K562 (cell line): Measurements from ENCODE around the gene LHFPL5. TPM values are rescaled to one million over a fixed set of nuclear protein-coding genes. Genes with fewer than 3 reads are reported as not detected.

ENCODE experiments used
- CBX5 ChIP-seq: IDR thresholded peaks from 2 replicates; pipeline ENCODE4 v1.6.1; 2014; ENCODE audit warnings: low read depth, borderline replicate concordance
- CCNT2 ChIP-seq: IDR thresholded peaks from 2 replicates; pipeline ENCODE4 v1.6.1; 2011; ENCODE audit warnings: borderline replicate concordance, low read depth, mild to moderate bottlenecking, moderate library complexity, mixed read lengths, low read length; ENCODE audit not compliant: insufficient read length; ENCODE audit errors: extremely low read depth
- HLTF ChIP-seq: fragments of 450-650 bp; IDR thresholded peaks from 2 replicates; pipeline ENCODE4 v1.6.1; 2016
- MXI1 ChIP-seq: IDR thresholded peaks from 2 replicates; pipeline ENCODE4 v1.6.1; 2011; ENCODE audit warnings: low read depth, mild to moderate bottlenecking, improper control_type of control experiment, low read length
- RBM17 ChIP-seq: fragments of 200-400 bp; formaldehyde crosslinking; IDR thresholded peaks from 2 replicates; pipeline ENCODE4 v1.6.1; 2017; ENCODE audit warnings: low read depth, mild to moderate bottlenecking, low read length, borderline replicate concordance
- SMARCB1 ChIP-seq: IDR thresholded peaks from 2 replicates; pipeline ENCODE4 v1.6.1; 2011; ENCODE audit warnings: improper control_type of control experiment, low read depth; ENCODE audit not compliant: insufficient read length
- ZNF263 ChIP-seq: sonication (generic); formaldehyde crosslinking; IDR thresholded peaks from 2 replicates; pipeline ENCODE4 v1.8.0; 2022; ENCODE audit warnings: mild to moderate bottlenecking, missing genetic modification reagents, borderline replicate concordance
- ZNF354B ChIP-seq: fragments of 250-450 bp; sonication (Bioruptor Pico); IDR thresholded peaks from 2 replicates; pipeline ENCODE4 v1.4.0; 2020
- ZNF445 ChIP-seq: fragments of 250-450 bp; sonication (Bioruptor Pico); IDR thresholded peaks from 2 replicates; pipeline ENCODE4 v1.4.0; 2020; ENCODE audit warnings: low read depth, mild to moderate bottlenecking, moderate library complexity
- ZNF609 ChIP-seq: sonication (generic); formaldehyde crosslinking; IDR thresholded peaks from 2 replicates; pipeline ENCODE4 v1.8.1; 2023; ENCODE audit warnings: missing genetic modification reagents, mild to moderate bottlenecking, borderline replicate concordance
- polyA plus RNA-seq, 8 experiments: library from polyadenylated mRNA; depleted of rRNA in 4 of 8; stranded (reverse) in 5 of 8; unstranded in 3 of 8; fragments of >200 nt; fragmentation: Nextera tagmentation in 2 of 8; fragmentation: Illumina TruSeq in 1 of 8; extraction: Ambion mirVana in 2 of 8; extraction: Trizol in 1 of 8; gene quantifications; 2 replicates each; pipeline versions ENCODE4 v1.2.1 to v1.2.3, GENCODE V29; 2011 to 2014; ENCODE audit warnings: inconsistent platforms in 1 of 8, missing spikeins in 1 of 8
- total RNA-seq, 7 experiments: library from RNA; depleted of rRNA in 6 of 7; stranded (reverse); fragments of >200 nt in 6 of 7; fragmentation: Illumina TruSeq in 2 of 7; extraction: Trizol in 2 of 7; gene quantifications; 2 replicates each; pipeline versions ENCODE4 v1.2.1 to v1.2.3, GENCODE V29; 2011 to 2021; ENCODE audit warnings: low replicate concordance in 1 of 7
- TF ChIP-seq, protein P1 (sequence below): sonication (generic); formaldehyde crosslinking; IDR thresholded peaks from 2 replicates; pipeline ENCODE4 v1.8.0; 2023; ENCODE audit warnings: missing genetic modification reagents, mild to moderate bottlenecking, borderline replicate concordance
- TF ChIP-seq, protein P2 (sequence below): sonication (generic); formaldehyde crosslinking; IDR thresholded peaks from 2 replicates; pipeline ENCODE4 v1.8.0; 2022; ENCODE audit warnings: mild to moderate bottlenecking, missing genetic modification reagents

LHFPL5 gene
- total and polyA plus RNA-seq, 9 of the 15 experiments (the other 6 are each of a cell fraction or from before 2014, with no cell fraction given), result not detected

DNA sequence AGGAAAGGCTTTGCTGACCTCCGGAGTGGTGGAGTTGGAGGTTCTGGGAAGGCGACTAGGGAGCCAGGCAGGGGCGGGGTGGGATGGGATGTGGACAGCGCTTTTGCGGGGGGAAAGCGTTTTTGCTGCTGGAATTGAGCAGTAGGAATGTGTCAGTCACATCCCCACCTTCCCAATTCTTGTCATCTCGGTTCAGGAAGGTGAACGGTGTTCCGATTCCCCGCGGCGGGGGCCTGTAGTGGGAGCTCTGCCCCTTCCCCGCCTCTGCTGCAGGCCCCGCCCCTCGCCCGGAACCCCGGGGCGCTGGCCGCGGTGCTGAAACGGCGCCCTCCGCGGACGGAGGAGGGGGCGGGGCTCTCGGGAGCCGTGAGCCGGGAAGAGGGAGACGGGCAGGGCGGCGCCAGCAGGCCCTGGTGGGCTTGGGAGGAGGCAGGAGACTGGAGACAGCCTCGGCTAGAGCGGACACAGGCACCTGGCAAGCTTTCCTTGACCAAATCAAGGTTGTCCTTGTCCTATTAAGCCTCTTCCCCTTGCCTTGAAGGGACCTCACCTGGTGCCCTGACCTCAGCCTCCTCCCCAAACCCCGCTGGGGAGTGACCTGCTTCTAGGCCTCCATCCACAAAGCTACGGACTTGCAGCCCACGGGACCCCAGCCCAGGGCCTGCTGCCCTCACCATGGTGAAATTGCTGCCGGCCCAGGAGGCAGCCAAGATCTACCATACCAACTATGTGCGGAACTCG lies at the start of gene LHFPL5 (continued):
- TF ChIP-seq, protein P1, sequence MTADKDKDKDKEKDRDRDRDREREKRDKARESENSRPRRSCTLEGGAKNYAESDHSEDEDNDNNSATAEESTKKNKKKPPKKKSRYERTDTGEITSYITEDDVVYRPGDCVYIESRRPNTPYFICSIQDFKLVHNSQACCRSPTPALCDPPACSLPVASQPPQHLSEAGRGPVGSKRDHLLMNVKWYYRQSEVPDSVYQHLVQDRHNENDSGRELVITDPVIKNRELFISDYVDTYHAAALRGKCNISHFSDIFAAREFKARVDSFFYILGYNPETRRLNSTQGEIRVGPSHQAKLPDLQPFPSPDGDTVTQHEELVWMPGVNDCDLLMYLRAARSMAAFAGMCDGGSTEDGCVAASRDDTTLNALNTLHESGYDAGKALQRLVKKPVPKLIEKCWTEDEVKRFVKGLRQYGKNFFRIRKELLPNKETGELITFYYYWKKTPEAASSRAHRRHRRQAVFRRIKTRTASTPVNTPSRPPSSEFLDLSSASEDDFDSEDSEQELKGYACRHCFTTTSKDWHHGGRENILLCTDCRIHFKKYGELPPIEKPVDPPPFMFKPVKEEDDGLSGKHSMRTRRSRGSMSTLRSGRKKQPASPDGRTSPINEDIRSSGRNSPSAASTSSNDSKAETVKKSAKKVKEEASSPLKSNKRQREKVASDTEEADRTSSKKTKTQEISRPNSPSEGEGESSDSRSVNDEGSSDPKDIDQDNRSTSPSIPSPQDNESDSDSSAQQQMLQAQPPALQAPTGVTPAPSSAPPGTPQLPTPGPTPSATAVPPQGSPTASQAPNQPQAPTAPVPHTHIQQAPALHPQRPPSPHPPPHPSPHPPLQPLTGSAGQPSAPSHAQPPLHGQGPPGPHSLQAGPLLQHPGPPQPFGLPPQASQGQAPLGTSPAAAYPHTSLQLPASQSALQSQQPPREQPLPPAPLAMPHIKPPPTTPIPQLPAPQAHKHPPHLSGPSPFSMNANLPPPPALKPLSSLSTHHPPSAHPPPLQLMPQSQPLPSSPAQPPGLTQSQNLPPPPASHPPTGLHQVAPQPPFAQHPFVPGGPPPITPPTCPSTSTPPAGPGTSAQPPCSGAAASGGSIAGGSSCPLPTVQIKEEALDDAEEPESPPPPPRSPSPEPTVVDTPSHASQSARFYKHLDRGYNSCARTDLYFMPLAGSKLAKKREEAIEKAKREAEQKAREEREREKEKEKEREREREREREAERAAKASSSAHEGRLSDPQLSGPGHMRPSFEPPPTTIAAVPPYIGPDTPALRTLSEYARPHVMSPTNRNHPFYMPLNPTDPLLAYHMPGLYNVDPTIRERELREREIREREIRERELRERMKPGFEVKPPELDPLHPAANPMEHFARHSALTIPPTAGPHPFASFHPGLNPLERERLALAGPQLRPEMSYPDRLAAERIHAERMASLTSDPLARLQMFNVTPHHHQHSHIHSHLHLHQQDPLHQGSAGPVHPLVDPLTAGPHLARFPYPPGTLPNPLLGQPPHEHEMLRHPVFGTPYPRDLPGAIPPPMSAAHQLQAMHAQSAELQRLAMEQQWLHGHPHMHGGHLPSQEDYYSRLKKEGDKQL (CRISPR knock-in tag), result no peak
- TF ChIP-seq CCNT2 (no peak), SMARCB1 (no peak), HLTF (no peak), ZNF609 (CRISPR knock-in tag) (no peak), ZNF354B (CRISPR knock-in tag) (no peak), ZNF445 (no peak), CBX5 (no peak), RBM17 (no peak), ZNF263 (CRISPR knock-in tag) (peak; percentile 84), MXI1 (0 out of 2 replicates have a peak, but pooled peaks have one; percentile 23)
- TF ChIP-seq, protein P2, sequence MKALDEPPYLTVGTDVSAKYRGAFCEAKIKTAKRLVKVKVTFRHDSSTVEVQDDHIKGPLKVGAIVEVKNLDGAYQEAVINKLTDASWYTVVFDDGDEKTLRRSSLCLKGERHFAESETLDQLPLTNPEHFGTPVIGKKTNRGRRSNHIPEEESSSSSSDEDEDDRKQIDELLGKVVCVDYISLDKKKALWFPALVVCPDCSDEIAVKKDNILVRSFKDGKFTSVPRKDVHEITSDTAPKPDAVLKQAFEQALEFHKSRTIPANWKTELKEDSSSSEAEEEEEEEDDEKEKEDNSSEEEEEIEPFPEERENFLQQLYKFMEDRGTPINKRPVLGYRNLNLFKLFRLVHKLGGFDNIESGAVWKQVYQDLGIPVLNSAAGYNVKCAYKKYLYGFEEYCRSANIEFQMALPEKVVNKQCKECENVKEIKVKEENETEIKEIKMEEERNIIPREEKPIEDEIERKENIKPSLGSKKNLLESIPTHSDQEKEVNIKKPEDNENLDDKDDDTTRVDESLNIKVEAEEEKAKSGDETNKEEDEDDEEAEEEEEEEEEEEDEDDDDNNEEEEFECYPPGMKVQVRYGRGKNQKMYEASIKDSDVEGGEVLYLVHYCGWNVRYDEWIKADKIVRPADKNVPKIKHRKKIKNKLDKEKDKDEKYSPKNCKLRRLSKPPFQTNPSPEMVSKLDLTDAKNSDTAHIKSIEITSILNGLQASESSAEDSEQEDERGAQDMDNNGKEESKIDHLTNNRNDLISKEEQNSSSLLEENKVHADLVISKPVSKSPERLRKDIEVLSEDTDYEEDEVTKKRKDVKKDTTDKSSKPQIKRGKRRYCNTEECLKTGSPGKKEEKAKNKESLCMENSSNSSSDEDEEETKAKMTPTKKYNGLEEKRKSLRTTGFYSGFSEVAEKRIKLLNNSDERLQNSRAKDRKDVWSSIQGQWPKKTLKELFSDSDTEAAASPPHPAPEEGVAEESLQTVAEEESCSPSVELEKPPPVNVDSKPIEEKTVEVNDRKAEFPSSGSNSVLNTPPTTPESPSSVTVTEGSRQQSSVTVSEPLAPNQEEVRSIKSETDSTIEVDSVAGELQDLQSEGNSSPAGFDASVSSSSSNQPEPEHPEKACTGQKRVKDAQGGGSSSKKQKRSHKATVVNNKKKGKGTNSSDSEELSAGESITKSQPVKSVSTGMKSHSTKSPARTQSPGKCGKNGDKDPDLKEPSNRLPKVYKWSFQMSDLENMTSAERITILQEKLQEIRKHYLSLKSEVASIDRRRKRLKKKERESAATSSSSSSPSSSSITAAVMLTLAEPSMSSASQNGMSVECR (CRISPR knock-in tag), result peak; percentile 87
